CD4-positive, alpha-beta memory T cell (primary cell): Measurements from ENCODE around the gene C3orf22. TPM values are rescaled to one million over a fixed set of nuclear protein-coding genes. Genes with fewer than 3 reads are reported as not detected.

ENCODE experiments used
- CTCF ChIA-PET: fragments of 350-600 bp; sonication (Branson Sonifier 250); formaldehyde crosslinking; loops from one replicate; lab custom pipeline; 2021; ENCODE audit warnings: inconsistent platforms; ENCODE audit not compliant: partially characterized antibody; lab: Charles Lee
- POLR2A ChIA-PET: fragments of 350-600 bp; sonication (Branson Sonifier 250); formaldehyde crosslinking; loops from one replicate; lab custom pipeline; 2021; ENCODE audit not compliant: partially characterized antibody; lab: Charles Lee
- DNase-seq, 5 donors: peaks; one replicate each; pipeline versions ENCODE4 v3.0.0 to v3.0.0-alpha.2; 2020 to 2022; ENCODE audit warnings: mixed read lengths in 1 of 5
- H3K27ac ChIP-seq: one replicate; pipeline ENCODE4 v1.7.0; 2013; ENCODE audit warnings: low read depth, low read length
- H3K27me3 ChIP-seq: 2 replicates; pipeline ENCODE4 v1.7.0; 2013; ENCODE audit warnings: mild to moderate bottlenecking, low read length, moderate library complexity; ENCODE audit not compliant: insufficient read depth
- H3K36me3 ChIP-seq: 2 replicates; pipeline ENCODE4 v1.7.0; 2013; ENCODE audit warnings: mild to moderate bottlenecking, low read length, moderate library complexity; ENCODE audit not compliant: insufficient read depth
- H3K4me1 ChIP-seq: 2 replicates; pipeline ENCODE4 v1.7.0; 2013; ENCODE audit warnings: mild to moderate bottlenecking, low read length, moderate library complexity; ENCODE audit not compliant: insufficient read depth
- H3K4me3 ChIP-seq, 2 donors: one replicate each; pipeline ENCODE4 v1.7.0; 2013; ENCODE audit warnings: low read length in 2 of 2, mild to moderate bottlenecking in 1 of 2
- H3K9me3 ChIP-seq, 2 donors: one replicate each; pipeline ENCODE4 v1.7.0; 2013; ENCODE audit warnings: low read length in 2 of 2, control low read depth in 1 of 2; ENCODE audit not compliant: control insufficient read depth in 1 of 2
- H3K27ac Mint-ChIP-seq, 7 donors: one replicate each; pipeline ENCODE4 v1.8.0; 2020 to 2021; ENCODE audit warnings: mixed read lengths in 7 of 7, mild to moderate bottlenecking in 6 of 7, inconsistent platforms in 3 of 7, moderate library complexity in 3 of 7
- H3K27me3 Mint-ChIP-seq, 2 donors: one replicate each; pipeline ENCODE4 v1.8.0; 2020 to 2021; ENCODE audit warnings: mixed read lengths in 2 of 2
- H3K36me3 Mint-ChIP-seq, 2 donors: one replicate each; pipeline ENCODE4 v1.8.0; 2020 to 2021; ENCODE audit warnings: mixed read lengths in 2 of 2, inconsistent platforms in 1 of 2, mild to moderate bottlenecking in 1 of 2
- H3K4me1 Mint-ChIP-seq, 4 donors: one replicate each; pipeline ENCODE4 v1.8.0; 2020 to 2021; ENCODE audit warnings: mixed read lengths in 4 of 4, mild to moderate bottlenecking in 1 of 4
- H3K4me3 Mint-ChIP-seq, 8 donors: one replicate each; pipeline ENCODE4 v1.8.0; 2020 to 2021; ENCODE audit warnings: mixed read lengths in 8 of 8, mild to moderate bottlenecking in 7 of 8, moderate library complexity in 6 of 8, inconsistent platforms in 3 of 8
- H3K9me3 Mint-ChIP-seq, 8 donors: one replicate each; pipeline ENCODE4 v1.8.0; 2020 to 2021; ENCODE audit warnings: mixed read lengths in 8 of 8, mild to moderate bottlenecking in 5 of 8, inconsistent platforms in 3 of 8, moderate library complexity in 1 of 8
- intact Hi-C: fragments of 100-400 bp; cut with micrococcal nuclease; formaldehyde crosslinking; loops from one replicate; pipeline ENCODE4 v1.15.1; 2023
- polyA plus RNA-seq, 2 donors: library from polyadenylated mRNA; unstranded; fragments of 300-500 nt; fragmentation: Illumina TruSeq; gene quantifications; one replicate each; pipeline ENCODE4 v1.2.3, GENCODE V29; 2021
- total RNA-seq, 2 experiments: library from RNA; stranded (reverse); gene quantifications; one replicate each; pipeline ENCODE4 v1.2.3, GENCODE V29; 2021

Gene C3orf22
- total and polyA plus RNA-seq, 4 experiments from 2014 or later = not detected

DNA sequence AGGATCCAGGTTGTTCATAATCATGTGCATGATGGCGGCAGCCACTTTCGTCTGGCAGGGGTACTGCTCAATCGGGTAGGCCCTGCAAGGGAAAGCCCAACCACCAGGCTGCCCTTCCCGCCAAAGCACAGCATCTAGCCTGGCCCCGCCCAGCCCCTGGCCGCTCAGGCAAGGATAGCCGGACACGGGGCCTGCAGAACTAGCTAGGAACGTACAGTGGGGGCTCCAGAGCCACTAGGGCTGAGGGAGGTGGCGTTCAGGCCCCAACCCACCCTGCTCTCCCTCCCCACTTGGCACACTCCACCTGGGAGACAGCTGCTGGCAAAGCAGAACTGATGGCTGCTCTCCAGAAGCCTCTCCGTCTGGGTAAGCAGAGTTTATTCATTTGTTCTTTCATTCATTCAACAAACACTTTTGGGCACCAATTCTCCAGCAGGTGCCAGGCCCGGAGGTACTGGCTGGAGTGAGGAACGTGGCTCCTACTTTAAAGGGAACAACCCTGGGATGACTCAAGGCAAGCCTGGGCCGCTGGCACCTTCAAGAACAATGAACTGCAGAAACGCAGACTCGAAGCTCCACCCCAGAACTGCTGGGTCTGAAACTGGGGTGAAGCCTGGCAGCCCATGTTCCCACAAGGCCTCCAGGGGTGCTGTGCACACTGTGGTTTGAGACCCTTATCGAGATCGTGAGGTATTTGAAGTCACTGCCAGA lies 49.0 kb downstream of the C3orf22 start:
- H3K4me3 Mint-ChIP-seq = no peak overlapping the region
- CTCF ChIA-PET = interaction anchor here (2.6 kb wide), 1 partner anchor 13 kb away, joined by 14 read pairs; the partner anchor contains the start of gene CHST13
- H3K9me3 Mint-ChIP-seq = peaks cover 0 to 4% (median 0%) of the 10 kb centered on the region in 8 donors
- no peak overlapping the region for H3K4me3 ChIP-seq
- no peak overlapping the region for H3K27ac ChIP-seq
- H3K36me3 ChIP-seq = no peaks in the 10 kb centered on the region
- H3K36me3 Mint-ChIP-seq = no peaks in the 10 kb centered on the region
- DNase-seq = no peak
- H3K4me1 Mint-ChIP-seq = no peaks in the 10 kb centered on the region
- POLR2A ChIA-PET = no interaction called here
- H3K27me3 Mint-ChIP-seq = peaks cover 4% of the 10 kb centered on the region in 2 donors
- no peaks in the 10 kb centered on the region for H3K4me1 ChIP-seq
- H3K9me3 ChIP-seq = no peaks in the 10 kb centered on the region
- H3K27ac Mint-ChIP-seq = no peak overlapping the region
- intact Hi-C loops = no loop called here
- H3K27me3 ChIP-seq = no peaks in the 10 kb centered on the region

DNA sequence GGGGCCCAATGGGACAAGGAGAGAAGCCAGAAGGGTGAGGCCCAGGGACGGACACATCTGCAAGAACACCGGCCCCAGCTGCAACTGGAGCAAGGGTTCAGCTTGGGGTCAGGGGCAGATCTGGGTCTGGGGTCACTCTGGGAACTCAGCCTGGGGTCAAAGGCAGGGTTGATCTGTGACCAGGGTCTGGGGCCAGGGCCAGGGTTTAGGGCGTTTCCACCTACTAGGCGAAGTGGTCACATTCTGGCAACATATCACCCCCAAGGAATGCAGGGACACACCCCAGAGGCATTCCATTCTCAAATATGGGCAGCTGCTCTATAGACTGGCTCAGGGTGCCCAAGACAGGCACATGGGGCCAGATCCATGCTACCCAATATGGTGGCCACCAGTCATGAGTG lies 50.2 kb downstream of the C3orf22 start:
- H3K36me3 Mint-ChIP-seq = no peaks in the 10 kb centered on the region
- H3K27ac Mint-ChIP-seq = no peak overlapping the region
- ChIA-PET CTCF (interaction anchor here (1.4 kb wide), 1 partner anchor 14 kb away, joined by 6 read pairs; no protein-coding TSS in a partner anchor), POLR2A (no interaction called here)
- peaks cover 4 to 6% of the 10 kb centered on the region in 2 donors for H3K27me3 Mint-ChIP-seq
- H3K4me1 ChIP-seq = no peaks in the 10 kb centered on the region
- no peaks in the 10 kb centered on the region for H3K36me3 ChIP-seq
- H3K9me3 ChIP-seq = no peaks in the 10 kb centered on the region
- peaks cover 0 to 4% (median 0%) of the 10 kb centered on the region in 8 donors for H3K9me3 Mint-ChIP-seq
- no peak overlapping the region for H3K27ac ChIP-seq
- DNase-seq = no peak
- H3K27me3 ChIP-seq = no peaks in the 10 kb centered on the region
- no peak overlapping the region for H3K4me3 ChIP-seq
- H3K4me3 Mint-ChIP-seq = no peak overlapping the region
- intact Hi-C loops = no loop called here
- H3K4me1 Mint-ChIP-seq = no peaks in the 10 kb centered on the region

DNA sequence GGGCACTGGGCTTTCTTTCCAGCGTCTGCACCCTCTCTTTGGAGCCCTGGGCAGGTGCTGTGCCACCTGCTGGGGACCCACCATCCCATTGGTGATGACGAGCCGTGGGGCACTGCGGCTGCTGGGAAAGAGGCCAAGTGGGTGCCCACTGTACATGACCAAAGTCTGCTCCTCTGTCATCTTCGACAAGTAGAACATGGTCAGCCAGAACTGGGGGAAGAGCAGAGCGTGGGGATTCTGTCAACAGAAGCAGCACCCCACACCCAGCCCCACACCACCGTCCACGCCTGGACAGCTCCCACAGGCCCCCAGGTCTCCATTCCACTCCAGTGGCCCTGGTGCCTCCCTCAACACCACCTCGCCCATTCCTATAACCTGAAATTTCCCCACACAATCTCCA lies 50.8 kb downstream of the C3orf22 start:
- no peak for DNase-seq
- intact Hi-C loops = no loop called here
- H3K9me3 Mint-ChIP-seq = peaks cover 0 to 4% (median 0%) of the 10 kb centered on the region in 8 donors
- no peaks in the 10 kb centered on the region for H3K27me3 ChIP-seq
- H3K27ac Mint-ChIP-seq = no peak overlapping the region
- ChIA-PET CTCF (interaction anchor here (1.4 kb wide), 1 partner anchor 15 kb away, joined by 6 read pairs; no protein-coding TSS in a partner anchor), POLR2A (no interaction called here)
- no peaks in the 10 kb centered on the region for H3K9me3 ChIP-seq
- no peaks in the 10 kb centered on the region for H3K4me1 ChIP-seq
- H3K27ac ChIP-seq = no peak overlapping the region
- peaks cover 4 to 6% of the 10 kb centered on the region in 2 donors for H3K27me3 Mint-ChIP-seq
- H3K36me3 Mint-ChIP-seq = no peaks in the 10 kb centered on the region
- no peak overlapping the region for H3K4me3 ChIP-seq
- H3K4me1 Mint-ChIP-seq = no peaks in the 10 kb centered on the region
- no peak overlapping the region for H3K4me3 Mint-ChIP-seq
- no peaks in the 10 kb centered on the region for H3K36me3 ChIP-seq

DNA sequence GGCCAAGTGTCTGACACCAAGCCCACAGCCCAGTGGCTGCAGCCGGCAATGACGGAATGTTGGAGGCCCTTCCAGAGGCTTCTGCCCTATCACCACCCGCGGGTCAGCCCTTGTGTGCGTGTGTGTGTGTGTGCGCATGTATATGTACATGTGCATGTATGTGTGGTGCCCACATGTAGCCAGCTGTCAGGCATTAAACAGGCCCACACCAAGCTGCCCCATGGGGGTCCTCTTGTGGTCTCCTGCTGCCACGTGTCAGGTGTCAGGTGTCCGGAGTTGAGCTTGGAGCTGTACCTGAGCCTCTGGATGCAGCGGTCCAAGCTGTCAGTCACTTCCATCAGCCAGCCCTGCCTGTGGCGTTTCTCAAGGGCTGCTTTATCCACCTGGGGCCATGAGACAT lies 55.0 kb downstream of the C3orf22 start:
- intact Hi-C loops = no loop called here
- POLR2A ChIA-PET = no interaction called here
- H3K27me3 Mint-ChIP-seq = peaks cover 4 to 6% of the 10 kb centered on the region in 2 donors
- H3K4me1 ChIP-seq = no peaks in the 10 kb centered on the region
- no peaks in the 10 kb centered on the region for H3K36me3 Mint-ChIP-seq
- CTCF ChIA-PET = interaction anchor here (0.8 kb wide), 1 partner anchor 19 kb away, joined by 3 read pairs; no protein-coding TSS in a partner anchor
- H3K9me3 Mint-ChIP-seq = peaks cover 0 to 4% (median 0%) of the 10 kb centered on the region in 8 donors
- no peak overlapping the region for H3K27ac ChIP-seq
- no peak overlapping the region for H3K4me3 Mint-ChIP-seq
- H3K4me1 Mint-ChIP-seq = no peaks in the 10 kb centered on the region
- no peaks in the 10 kb centered on the region for H3K27me3 ChIP-seq
- no peaks in the 10 kb centered on the region for H3K36me3 ChIP-seq
- no peak overlapping the region for H3K27ac Mint-ChIP-seq
- no peaks in the 10 kb centered on the region for H3K9me3 ChIP-seq
- DNase-seq = no peak
- H3K4me3 ChIP-seq = no peak overlapping the region

DNA sequence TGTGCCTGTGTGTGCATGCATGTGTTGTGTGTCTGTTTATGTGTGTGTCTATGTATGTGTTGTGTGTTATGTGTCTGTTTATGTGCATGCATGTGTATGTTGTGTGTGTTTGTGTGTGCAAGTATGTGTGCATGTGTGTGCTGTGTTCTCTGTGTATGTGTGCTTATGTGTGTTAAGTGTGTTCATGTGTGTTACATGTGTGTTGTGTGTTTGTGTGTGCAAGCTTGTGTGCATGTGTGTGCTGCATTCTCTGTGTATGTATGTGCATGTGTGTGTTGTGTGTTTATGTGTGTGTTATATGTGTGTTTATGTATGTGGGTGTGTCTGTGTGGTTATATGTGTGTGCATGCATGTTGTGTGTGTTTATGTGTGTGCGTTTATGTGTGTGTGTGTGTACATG lies 56.1 kb downstream of the C3orf22 start:
- no peak for DNase-seq
- ChIA-PET POLR2A (no interaction called here), CTCF (interaction anchor here (0.6 kb wide), 1 partner anchor 20 kb away, joined by 3 read pairs; no protein-coding TSS in a partner anchor)
- Histone ChIP-seq H3K9me3 (no peaks in the 10 kb centered on the region), H3K36me3 (no peaks in the 10 kb centered on the region), H3K4me3 (no peak overlapping the region), H3K27me3 (no peaks in the 10 kb centered on the region), H3K27ac (no peak overlapping the region), H3K4me1 (no peaks in the 10 kb centered on the region)
- Mint-ChIP-seq H3K36me3 (no peaks in the 10 kb centered on the region), H3K9me3 (no peaks in the 10 kb centered on the region), H3K4me1 (no peaks in the 10 kb centered on the region), H3K27me3 (peaks cover 4 to 6% of the 10 kb centered on the region in 2 donors), H3K4me3 (no peak overlapping the region), H3K27ac (no peak overlapping the region)
- intact Hi-C loops = no loop called here

DNA sequence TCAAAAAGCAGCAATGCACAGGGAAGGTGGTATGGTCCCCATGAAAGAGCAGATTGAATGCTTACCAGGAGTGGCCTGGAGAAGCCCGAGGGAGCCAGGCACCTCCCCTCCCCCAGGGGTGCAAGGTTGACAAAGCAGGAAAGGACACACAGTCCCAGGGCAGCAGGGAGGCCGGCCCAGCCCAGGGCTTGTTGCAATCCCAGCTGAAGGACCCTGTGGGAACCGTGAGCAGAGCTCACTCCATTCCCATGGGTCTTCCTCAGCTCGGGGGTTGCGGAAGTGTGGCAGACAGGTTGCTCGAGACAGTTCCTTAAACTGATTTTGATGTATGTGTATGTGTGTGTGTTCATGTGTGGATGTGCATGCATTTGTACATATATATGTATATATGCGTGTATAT lies 57.0 kb downstream of the C3orf22 start:
- ChIA-PET CTCF (no interaction called here), POLR2A (no interaction called here)
- no peaks in the 10 kb centered on the region for H3K36me3 ChIP-seq
- H3K4me3 ChIP-seq = no peak overlapping the region
- no peak overlapping the region for H3K27ac Mint-ChIP-seq
- intact Hi-C loops = no loop called here
- H3K36me3 Mint-ChIP-seq = no peaks in the 10 kb centered on the region
- peaks cover 4 to 6% of the 10 kb centered on the region in 2 donors for H3K27me3 Mint-ChIP-seq
- no peak overlapping the region for H3K4me3 Mint-ChIP-seq
- H3K4me1 Mint-ChIP-seq = no peaks in the 10 kb centered on the region
- no peak overlapping the region for H3K27ac ChIP-seq
- no peaks in the 10 kb centered on the region for H3K4me1 ChIP-seq
- no peaks in the 10 kb centered on the region for H3K9me3 ChIP-seq
- no peaks in the 10 kb centered on the region for H3K27me3 ChIP-seq
- no peak for DNase-seq
- no peaks in the 10 kb centered on the region for H3K9me3 Mint-ChIP-seq

DNA sequence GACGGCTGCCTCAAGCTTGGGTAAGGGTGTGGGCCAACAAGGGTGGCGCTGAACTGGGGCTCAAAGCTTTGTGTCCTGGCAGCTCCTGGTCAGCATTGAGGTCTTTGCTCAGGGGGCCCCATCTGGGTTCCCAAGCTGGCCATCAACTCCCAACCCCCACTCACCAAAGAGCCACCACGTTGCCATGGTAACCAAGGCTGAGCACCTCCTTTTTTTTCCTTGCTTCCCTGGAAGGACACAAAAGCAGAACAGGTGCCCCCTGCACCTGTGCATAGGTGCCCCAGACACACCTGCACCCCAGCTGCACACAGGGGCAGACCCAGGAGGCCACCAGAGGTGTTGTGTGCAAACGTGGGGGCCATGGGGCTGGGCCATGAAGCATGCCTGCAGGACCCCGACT lies 57.7 kb downstream of the C3orf22 start:
- H3K4me1 ChIP-seq = no peaks in the 10 kb centered on the region
- no peak overlapping the region for H3K4me3 Mint-ChIP-seq
- no peaks in the 10 kb centered on the region for H3K4me1 Mint-ChIP-seq
- H3K27me3 Mint-ChIP-seq = peaks cover 4 to 6% of the 10 kb centered on the region in 2 donors
- no peaks in the 10 kb centered on the region for H3K27me3 ChIP-seq
- H3K4me3 ChIP-seq = no peak overlapping the region
- H3K36me3 ChIP-seq = no peaks in the 10 kb centered on the region
- no peak overlapping the region for H3K27ac Mint-ChIP-seq
- H3K9me3 Mint-ChIP-seq = no peaks in the 10 kb centered on the region
- CTCF ChIA-PET = no interaction called here
- H3K36me3 Mint-ChIP-seq = no peaks in the 10 kb centered on the region
- POLR2A ChIA-PET = no interaction called here
- no peaks in the 10 kb centered on the region for H3K9me3 ChIP-seq
- intact Hi-C loops = no loop called here
- DNase-seq = no peak
- no peak overlapping the region for H3K27ac ChIP-seq
